Iris pigment epithelial cell (primary cell): ENCODE data around the gene ZBTB20.
A peak's percentile ranks its signal among the peaks of the same experiment; 100 is the strongest.

Source experiments
- DNase-seq: peaks from one replicate; pipeline ENCODE4 v3.0.0-alpha.2; 2011; ENCODE audit warnings: low read depth

ZBTB20 gene

GRCh38 chr3:114293838-114294535 lies 853.1 kb downstream of the ZBTB20 start, which contains the start of gene TIGIT:
Gene TIGIT, plus strand, starts transcription at chr3:114294028. Its CDS starts 34 bp downstream, at chr3:114294062.
- no peak for DNase-seq

- peak; percentile 40 for DNase-seq
These were observed 855.9 kb downstream of the ZBTB20 start for GRCh38 chr3:114290911-114291901.

- DNase-seq: no peak
These were observed 860.8 kb downstream of the ZBTB20 start for GRCh38 chr3:114286266-114286665.

- no peak for DNase-seq
These were observed 861.3 kb downstream of the ZBTB20 start for GRCh38 chr3:114285648-114286230.

- no peak for DNase-seq
These were observed 862.4 kb downstream of the ZBTB20 start for GRCh38 chr3:114284644-114285043.
